Activated CD4-positive, alpha-beta T cell treated with anti-CD3 and anti-CD28 coated beads for 4 hours (primary cell): ENCODE data around the gene FCRL1.

ENCODE experiments used
- DNase-seq, 2 donors: peaks; one replicate each; pipeline ENCODE4 v3.0.0-alpha.2; 2020

FCRL1 gene

GRCh38 chr1:157819896-157820295 lies at the start of gene FCRL1:
Gene FCRL1 (minus strand): TSS chr1:157820120. CDS start chr1:157820037, 83 bp downstream.
- DNase-seq, result no peak

GRCh38 chr1:157868654-157869053 lies 48.7 kb upstream of the FCRL1 start:
- no peak for DNase-seq

- no peak for DNase-seq
Measured at GRCh38 chr1:157862114-157863070, 42.5 kb upstream of the FCRL1 start.

- DNase-seq, result no peak
Measured at GRCh38 chr1:157856538-157856937, 36.6 kb upstream of the FCRL1 start.

GRCh38 chr1:157852476-157852875 lies 32.6 kb upstream of the FCRL1 start:
- no peak for DNase-seq

GRCh38 chr1:157849229-157849875 lies 29.4 kb upstream of the FCRL1 start:
- no peak for DNase-seq

GRCh38 chr1:157844089-157844830 lies 24.3 kb upstream of the FCRL1 start:
- no peak for DNase-seq

- no peak for DNase-seq
Measured at GRCh38 chr1:157842939-157843338, 23.0 kb upstream of the FCRL1 start.

- no peak for DNase-seq
Measured at GRCh38 chr1:157841708-157842107, 21.8 kb upstream of the FCRL1 start, which contains the start of gene CD5L. Gene CD5L (minus strand): TSS chr1:157841808. CDS start chr1:157841701, 107 bp downstream.

GRCh38 chr1:157838966-157839365 lies 19.0 kb upstream of the FCRL1 start:
- DNase-seq, result no peak

- DNase-seq, result no peak
Measured at GRCh38 chr1:157834430-157834829, 14.5 kb upstream of the FCRL1 start.

GRCh38 chr1:157833145-157833544 lies 13.2 kb upstream of the FCRL1 start:
- DNase-seq, result no peak

- no peak for DNase-seq
Measured at GRCh38 chr1:157831968-157832626, 12.2 kb upstream of the FCRL1 start.

GRCh38 chr1:157830887-157831286 lies 11.0 kb upstream of the FCRL1 start:
- DNase-seq, result no peak

GRCh38 chr1:157829711-157830110 lies 9.8 kb upstream of the FCRL1 start:
- no peak for DNase-seq

GRCh38 chr1:157829210-157829609 lies 9.3 kb upstream of the FCRL1 start:
- no peak for DNase-seq

GRCh38 chr1:157820299-157820698 lies 379 bp upstream of the FCRL1 start:
- DNase-seq, result no peak

- no peak for DNase-seq
Measured at GRCh38 chr1:157819215-157819614, 705 bp downstream of the FCRL1 start.

GRCh38 chr1:157813269-157813668 lies 6.7 kb downstream of the FCRL1 start:
- no peak for DNase-seq

- DNase-seq, result no peak
Measured at GRCh38 chr1:157806431-157807149, 13.3 kb downstream of the FCRL1 start.

- DNase-seq, result no peak
Measured at GRCh38 chr1:157803851-157804250, 16.1 kb downstream of the FCRL1 start.

GRCh38 chr1:157799996-157800395 lies 19.9 kb downstream of the FCRL1 start:
- no peak for DNase-seq
